BLaER1 treated with 17β-estradiol and CSF1 and Interleukin-3, amounts not matched to agents 10 nM and 100 nM (cell line): ENCODE results near the gene MEIS2.

Source experiments
- H3K27ac ChIP-seq, 11 experiments: shearing (Covaris generic); formaldehyde crosslinking; 2 replicates each; pipeline ENCODE4 v1.8.1; 2022
- H3K27me3 ChIP-seq, 11 experiments: shearing (Covaris generic); formaldehyde crosslinking; 2 replicates each; pipeline ENCODE4 v1.8.1; 2022
- H3K36me3 ChIP-seq, 11 experiments: shearing (Covaris generic); formaldehyde crosslinking; 2 replicates each; pipeline ENCODE4 v1.8.1; 2022
- H3K4me1 ChIP-seq, 10 experiments: shearing (Covaris generic); formaldehyde crosslinking; 2 replicates each; pipeline ENCODE4 v1.8.1; 2022
- H3K4me2 ChIP-seq, 11 experiments: shearing (Covaris generic); formaldehyde crosslinking; 2 replicates each; pipeline ENCODE4 v1.8.1; 2022
- H3K4me3 ChIP-seq, 10 experiments: shearing (Covaris generic); formaldehyde crosslinking; 2 replicates each; pipeline ENCODE4 v1.8.1; 2022
- H3K9ac ChIP-seq, 11 experiments: shearing (Covaris generic); formaldehyde crosslinking; 2 replicates each; pipeline ENCODE4 v1.8.1; 2022
- H3K9me3 ChIP-seq, 11 experiments: shearing (Covaris generic); formaldehyde crosslinking; replicated peaks in 1 of 11; 2 replicates each; pipeline ENCODE4 v1.8.1; 2022
- H4K20me1 ChIP-seq, 11 experiments: shearing (Covaris generic); formaldehyde crosslinking; 2 replicates each; pipeline ENCODE4 v1.8.1; 2022
- Cebpa-rat ChIP-seq, 11 experiments: shearing (Covaris generic); IDR thresholded peaks; 2 replicates each; pipeline ENCODE4 v1.8.1; 2022

MEIS2 gene

DNA sequence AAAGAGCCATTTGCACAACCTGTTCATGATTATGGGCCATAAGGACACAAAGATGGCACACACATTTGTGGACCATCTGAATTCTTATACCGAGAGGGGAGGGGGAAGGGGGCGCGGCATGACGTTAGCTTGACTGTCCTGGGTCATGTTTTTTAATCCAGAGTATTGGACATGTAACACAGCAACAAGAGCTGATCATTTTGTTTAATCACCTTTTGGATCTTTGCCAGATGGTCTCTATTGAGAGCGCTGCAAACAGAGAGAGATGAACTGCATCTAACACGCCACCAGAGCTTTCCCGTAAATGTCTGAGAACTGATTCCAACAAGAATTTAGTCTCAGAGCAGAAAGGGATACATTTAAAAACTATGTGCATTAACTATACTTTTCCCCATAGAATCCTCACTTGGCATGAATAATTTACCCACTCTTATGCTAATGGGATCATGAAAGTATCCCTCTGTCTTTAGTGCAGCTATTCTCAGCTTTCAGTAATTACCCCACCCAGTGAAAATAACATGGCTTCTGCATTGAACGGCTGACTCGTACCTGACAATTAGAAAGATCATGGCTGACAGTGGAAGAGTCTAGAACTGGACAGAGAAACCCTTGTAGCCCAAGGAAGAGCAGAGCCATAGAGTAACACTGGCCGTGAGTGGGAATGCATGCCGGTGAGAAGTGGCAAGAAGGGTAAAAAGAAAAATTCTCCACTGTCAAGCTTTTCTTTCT is 22.6 kb downstream of the MEIS2 start:
- H4K20me1 ChIP-seq: no peaks in the 10 kb centered on the region
- H3K9me3 ChIP-seq: no peaks in the 10 kb centered on the region
- H3K9ac ChIP-seq: no peak overlapping the region
- no peak for TF ChIP-seq Cebpa-rat (IDR thresholded peaks at IDR 0.05)
- H3K36me3 ChIP-seq: no peaks in the 10 kb centered on the region
- H3K4me2 ChIP-seq: no peak overlapping the region
- H3K27me3 ChIP-seq: no peaks in the 10 kb centered on the region
- no peaks in the 10 kb centered on the region for H3K4me1 ChIP-seq
- no peak overlapping the region for H3K27ac ChIP-seq
- no peak overlapping the region for H3K4me3 ChIP-seq

GRCh38 chr15:37076543-37076942 is 23.8 kb downstream of the MEIS2 start:
- TF ChIP-seq Cebpa-rat (IDR thresholded peaks at IDR 0.05): no peak
- Histone ChIP-seq H3K27ac (no peak overlapping the region), H3K9ac (no peak overlapping the region), H3K4me2 (no peak overlapping the region), H3K4me3 (no peak overlapping the region), H4K20me1 (no peaks in the 10 kb centered on the region), H3K4me1 (no peaks in the 10 kb centered on the region), H3K9me3 (no peaks in the 10 kb centered on the region), H3K36me3 (no peaks in the 10 kb centered on the region), H3K27me3 (no peaks in the 10 kb centered on the region)

DNA sequence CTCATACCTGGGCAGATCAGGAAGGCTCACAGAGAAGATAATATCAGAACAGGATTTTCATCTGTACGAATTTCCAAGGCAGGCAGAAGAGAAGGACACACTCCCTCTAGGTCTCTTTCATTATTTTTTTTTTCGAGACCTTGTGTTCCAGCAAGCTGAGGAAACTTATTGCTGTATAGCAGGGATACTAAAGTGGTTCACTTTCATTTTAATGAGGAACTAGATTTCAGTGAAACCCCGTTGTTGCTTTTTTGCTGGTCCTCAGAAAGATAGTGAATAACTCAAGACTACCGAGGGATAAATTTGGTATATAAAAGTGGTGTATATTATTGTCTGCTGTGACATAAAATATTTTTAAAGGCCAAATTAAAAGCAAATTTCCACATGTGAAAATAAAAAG is 24.6 kb downstream of the MEIS2 start:
- Histone ChIP-seq H3K4me2 (no peak overlapping the region), H3K36me3 (no peaks in the 10 kb centered on the region), H3K4me3 (no peak overlapping the region), H4K20me1 (no peaks in the 10 kb centered on the region), H3K27me3 (no peaks in the 10 kb centered on the region), H3K4me1 (no peaks in the 10 kb centered on the region), H3K9ac (no peak overlapping the region), H3K27ac (no peak overlapping the region), H3K9me3 (no peaks in the 10 kb centered on the region)
- TF ChIP-seq Cebpa-rat (IDR thresholded peaks at IDR 0.05): no peak

GRCh38 chr15:37072181-37072580 is 28.2 kb downstream of the MEIS2 start:
- no peaks in the 10 kb centered on the region for H3K36me3 ChIP-seq
- H3K4me1 ChIP-seq: no peaks in the 10 kb centered on the region
- no peaks in the 10 kb centered on the region for H3K9me3 ChIP-seq
- no peak overlapping the region for H3K4me2 ChIP-seq
- H3K9ac ChIP-seq: no peak overlapping the region
- H3K27me3 ChIP-seq: no peaks in the 10 kb centered on the region
- no peak overlapping the region for H3K27ac ChIP-seq
- H4K20me1 ChIP-seq: no peaks in the 10 kb centered on the region
- no peak for TF ChIP-seq Cebpa-rat (IDR thresholded peaks at IDR 0.05)
- H3K4me3 ChIP-seq: no peak overlapping the region

DNA sequence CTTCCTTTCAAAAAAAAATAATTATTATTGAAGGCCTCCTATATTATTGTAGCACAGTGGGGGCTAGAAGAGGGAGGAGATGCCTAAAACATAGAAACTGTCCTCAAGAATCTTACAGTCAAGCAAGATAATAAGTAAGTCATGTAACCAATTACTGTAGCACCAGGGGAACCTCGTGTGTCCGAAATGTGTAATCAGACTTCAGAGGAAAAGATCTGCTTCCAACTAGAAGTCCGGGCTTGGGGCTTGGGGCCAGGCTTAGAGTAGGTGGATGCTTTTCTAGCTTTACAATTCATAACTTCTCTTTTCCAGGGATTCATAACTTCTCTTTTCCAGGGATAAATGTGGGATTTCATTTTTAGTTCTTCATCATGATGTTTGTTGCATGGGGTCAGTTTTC is 29.2 kb downstream of the MEIS2 start:
- H3K27ac ChIP-seq: no peak overlapping the region
- no peaks in the 10 kb centered on the region for H3K4me1 ChIP-seq
- no peaks in the 10 kb centered on the region for H3K27me3 ChIP-seq
- no peaks in the 10 kb centered on the region for H3K9me3 ChIP-seq
- no peaks in the 10 kb centered on the region for H3K36me3 ChIP-seq
- H3K4me3 ChIP-seq: no peak overlapping the region
- H4K20me1 ChIP-seq: no peaks in the 10 kb centered on the region
- no peak overlapping the region for H3K4me2 ChIP-seq
- no peak overlapping the region for H3K9ac ChIP-seq
- TF ChIP-seq Cebpa-rat (IDR thresholded peaks at IDR 0.05): no peak

- H3K36me3 ChIP-seq: no peaks in the 10 kb centered on the region
- no peak overlapping the region for H3K4me3 ChIP-seq
- H3K27me3 ChIP-seq: no peaks in the 10 kb centered on the region
- no peaks in the 10 kb centered on the region for H3K9me3 ChIP-seq
- no peak overlapping the region for H3K9ac ChIP-seq
- H3K4me1 ChIP-seq: no peaks in the 10 kb centered on the region
- H3K27ac ChIP-seq: no peak overlapping the region
- H4K20me1 ChIP-seq: no peaks in the 10 kb centered on the region
- H3K4me2 ChIP-seq: no peak overlapping the region
- TF ChIP-seq Cebpa-rat (IDR thresholded peaks at IDR 0.05): no peak
These were observed 29.7 kb downstream of the MEIS2 start for GRCh38 chr15:37070686-37071085.

GRCh38 chr15:37061996-37062395 is 38.4 kb downstream of the MEIS2 start:
- H3K27me3 ChIP-seq: no peaks in the 10 kb centered on the region
- H3K27ac ChIP-seq: no peak overlapping the region
- H3K4me1 ChIP-seq: no peaks in the 10 kb centered on the region
- no peaks in the 10 kb centered on the region for H3K36me3 ChIP-seq
- H4K20me1 ChIP-seq: no peaks in the 10 kb centered on the region
- no peak for TF ChIP-seq Cebpa-rat (IDR thresholded peaks at IDR 0.05)
- no peak overlapping the region for H3K4me2 ChIP-seq
- no peak overlapping the region for H3K9ac ChIP-seq
- H3K4me3 ChIP-seq: no peak overlapping the region
- no peaks in the 10 kb centered on the region for H3K9me3 ChIP-seq

DNA sequence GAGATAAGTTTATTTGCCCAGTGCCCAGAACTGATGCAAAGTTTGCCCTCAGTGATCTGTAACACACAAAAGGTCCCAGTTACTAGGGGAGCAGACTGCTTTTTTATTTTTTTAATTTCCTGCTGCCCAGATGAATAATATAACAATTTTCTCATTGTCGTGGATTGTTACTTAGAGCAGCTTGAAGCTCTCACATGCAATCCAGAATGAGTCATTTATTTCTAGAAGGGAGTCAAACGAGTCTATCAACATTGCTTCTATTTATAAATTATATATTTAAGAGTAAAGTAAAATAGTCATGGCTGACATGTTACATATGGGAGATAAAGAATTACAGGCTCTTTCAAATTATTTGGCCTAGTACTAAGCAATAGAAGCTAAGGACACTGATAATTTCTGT is 41.3 kb downstream of the MEIS2 start:
- H3K27me3 ChIP-seq: no peaks in the 10 kb centered on the region
- no peak overlapping the region for H3K4me3 ChIP-seq
- TF ChIP-seq Cebpa-rat (IDR thresholded peaks at IDR 0.05): no peak
- H3K4me1 ChIP-seq: no peaks in the 10 kb centered on the region
- H3K9me3 ChIP-seq: no peaks in the 10 kb centered on the region
- no peaks in the 10 kb centered on the region for H3K36me3 ChIP-seq
- H3K4me2 ChIP-seq: no peak overlapping the region
- H4K20me1 ChIP-seq: no peaks in the 10 kb centered on the region
- H3K27ac ChIP-seq: no peak overlapping the region
- H3K9ac ChIP-seq: no peak overlapping the region

DNA sequence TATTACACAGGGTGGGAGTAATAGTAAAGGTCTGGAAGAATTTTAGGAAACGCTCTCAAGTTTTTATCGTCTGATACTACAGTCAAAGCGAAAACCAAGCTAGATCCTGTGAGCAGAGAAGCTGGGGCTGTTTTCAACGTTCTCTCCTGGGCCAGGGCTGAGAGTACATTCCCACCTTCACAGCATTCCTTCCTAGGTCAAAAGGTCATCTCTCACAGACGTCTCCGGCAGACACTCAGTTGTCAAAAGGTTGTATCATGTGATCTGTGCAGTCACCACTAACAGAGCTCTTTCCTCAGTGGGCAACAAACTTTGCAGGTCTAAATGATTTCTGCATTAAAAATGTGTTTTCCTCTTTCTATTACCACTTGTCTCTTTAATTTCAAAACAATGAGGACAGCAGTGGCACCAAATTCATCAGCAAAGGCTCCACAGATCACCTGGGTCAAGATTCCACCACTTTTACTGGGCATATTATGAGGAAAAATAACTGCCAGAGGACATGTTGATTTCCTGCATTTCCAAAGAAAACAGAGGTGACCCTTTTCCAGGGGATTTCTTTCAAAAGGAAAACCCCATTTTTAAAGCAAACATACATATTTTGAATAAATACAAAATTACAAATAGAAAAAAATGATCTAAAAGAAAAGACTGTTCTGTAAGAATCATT is 41.9 kb downstream of the MEIS2 start:
- Histone ChIP-seq H3K9ac (no peak overlapping the region), H3K4me2 (no peak overlapping the region), H3K27me3 (no peaks in the 10 kb centered on the region), H3K4me1 (no peaks in the 10 kb centered on the region), H4K20me1 (no peaks in the 10 kb centered on the region), H3K9me3 (no peaks in the 10 kb centered on the region), H3K36me3 (no peaks in the 10 kb centered on the region), H3K27ac (no peak overlapping the region), H3K4me3 (no peak overlapping the region)
- no peak for TF ChIP-seq Cebpa-rat (IDR thresholded peaks at IDR 0.05)

- H3K4me3 ChIP-seq: no peak overlapping the region
- H3K9me3 ChIP-seq: no peaks in the 10 kb centered on the region
- no peaks in the 10 kb centered on the region for H3K36me3 ChIP-seq
- no peaks in the 10 kb centered on the region for H3K4me1 ChIP-seq
- H4K20me1 ChIP-seq: no peaks in the 10 kb centered on the region
- TF ChIP-seq Cebpa-rat (IDR thresholded peaks at IDR 0.05): no peak
- no peaks in the 10 kb centered on the region for H3K27me3 ChIP-seq
- no peak overlapping the region for H3K27ac ChIP-seq
- H3K9ac ChIP-seq: no peak overlapping the region
- no peak overlapping the region for H3K4me2 ChIP-seq
These were observed 42.5 kb downstream of the MEIS2 start for GRCh38 chr15:37057831-37058230.
